Esophagus squamous epithelium (tissue), 4 donors: Measurements from ENCODE around the gene OR52B6.

Source experiments
- CTCF ChIP-seq, 6 experiments: fragments of 450-650 bp in 4 of 6; fragments of 200-600 bp in 2 of 6; sonication (generic) in 2 of 6; IDR thresholded peaks; one replicate each; pipeline ENCODE4 v1.5.1; 2016 to 2019; ENCODE audit warnings: antibody characterized with exemption in 6 of 6, mild to moderate bottlenecking in 4 of 6, moderate library complexity in 4 of 6
- POLR2A ChIP-seq, 4 donors: fragments of 450-650 bp; IDR thresholded peaks; one replicate each; pipeline ENCODE4 v1.6.1; 2017; ENCODE audit warnings: antibody characterized with exemption in 4 of 4, mild to moderate bottlenecking in 4 of 4, moderate library complexity in 3 of 4

GRCh38 chr11:5581014-5581413 lies 337 bp downstream of the OR52B6 start:
- TF ChIP-seq CTCF (IDR thresholded peaks at IDR 0.05) (no peak), POLR2A (IDR thresholded peaks at IDR 0.05) (no peak)
